CD1c-positive myeloid dendritic cell (primary cell): ENCODE data around the gene CCDC149.

Experiments used
- DNase-seq: peaks from one replicate; pipeline ENCODE4 v3.0.0-alpha.2; 2016; ENCODE audit errors: extremely low spot score

CCDC149 gene

DNA sequence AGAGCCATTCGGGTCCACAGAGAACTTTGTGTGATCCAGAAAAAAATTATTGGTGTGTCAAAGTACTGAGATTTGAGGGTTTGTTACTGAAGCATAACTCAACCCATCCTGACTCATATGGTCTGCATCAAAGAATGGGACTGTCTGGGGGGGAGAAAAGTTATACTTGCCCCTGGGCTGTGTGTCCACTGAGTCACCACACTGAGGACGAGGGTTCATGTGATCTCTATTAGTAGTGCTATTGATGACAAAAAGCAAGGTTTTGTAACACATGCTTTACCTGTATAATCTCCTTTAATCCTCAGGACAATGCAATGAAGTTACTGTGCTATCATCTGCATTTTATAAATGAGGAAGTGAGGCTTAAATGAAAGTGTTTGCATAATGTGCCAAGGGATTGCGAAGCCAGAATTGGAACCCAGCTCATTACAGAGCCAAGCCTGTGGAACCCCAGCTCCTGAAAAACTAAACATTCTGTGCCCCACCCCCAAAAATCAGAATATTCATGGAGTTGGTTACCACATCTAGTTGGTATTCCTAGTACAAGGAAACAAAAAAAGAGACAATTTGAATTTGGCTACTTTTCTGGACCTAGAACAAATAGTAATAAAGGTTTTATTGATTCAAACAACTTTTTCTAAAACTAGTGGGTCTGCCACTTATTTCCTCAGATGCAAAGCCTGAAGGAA, 31.2 kb downstream of the CCDC149 start:
- peak; percentile 28 for DNase-seq

DNA sequence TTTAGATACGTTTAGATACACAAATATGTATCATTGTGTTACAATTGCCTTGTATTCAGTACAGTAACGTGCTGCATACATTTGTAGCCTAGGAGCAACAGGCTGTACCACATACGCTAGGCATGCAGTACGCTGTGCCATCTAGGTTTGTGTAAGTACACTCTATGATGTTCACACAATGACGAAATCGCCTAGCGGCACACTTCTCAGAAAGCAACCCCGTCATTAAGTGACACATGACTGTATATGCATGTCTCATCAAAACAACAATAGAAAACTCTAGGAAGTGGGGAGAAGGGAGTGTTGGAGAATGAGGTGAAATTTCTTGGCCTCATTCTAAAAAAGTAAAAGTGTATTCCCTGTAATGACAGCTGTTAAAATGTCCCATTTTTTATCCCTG, 32.7 kb downstream of the CCDC149 start:
- no peak for DNase-seq

DNA sequence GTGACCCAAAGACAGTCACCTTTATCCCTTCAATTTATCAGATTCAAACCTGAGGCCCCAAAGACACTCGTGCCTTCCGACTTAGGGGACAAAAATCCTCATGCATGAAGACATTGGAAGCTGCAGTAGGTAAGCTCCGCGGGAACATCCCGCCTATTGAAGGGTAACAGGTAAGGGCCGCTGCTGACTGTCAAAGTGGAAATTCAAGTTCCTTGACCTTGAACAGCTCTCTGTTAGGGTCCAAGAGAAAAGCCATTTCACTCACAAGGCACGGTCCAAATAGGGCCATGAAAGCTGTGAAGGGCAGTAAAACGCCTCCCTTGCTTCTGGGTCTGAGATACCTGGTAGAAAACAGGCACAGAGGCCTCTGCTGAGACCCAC, 34.2 kb downstream of the CCDC149 start:
- DNase-seq: no peak

DNA sequence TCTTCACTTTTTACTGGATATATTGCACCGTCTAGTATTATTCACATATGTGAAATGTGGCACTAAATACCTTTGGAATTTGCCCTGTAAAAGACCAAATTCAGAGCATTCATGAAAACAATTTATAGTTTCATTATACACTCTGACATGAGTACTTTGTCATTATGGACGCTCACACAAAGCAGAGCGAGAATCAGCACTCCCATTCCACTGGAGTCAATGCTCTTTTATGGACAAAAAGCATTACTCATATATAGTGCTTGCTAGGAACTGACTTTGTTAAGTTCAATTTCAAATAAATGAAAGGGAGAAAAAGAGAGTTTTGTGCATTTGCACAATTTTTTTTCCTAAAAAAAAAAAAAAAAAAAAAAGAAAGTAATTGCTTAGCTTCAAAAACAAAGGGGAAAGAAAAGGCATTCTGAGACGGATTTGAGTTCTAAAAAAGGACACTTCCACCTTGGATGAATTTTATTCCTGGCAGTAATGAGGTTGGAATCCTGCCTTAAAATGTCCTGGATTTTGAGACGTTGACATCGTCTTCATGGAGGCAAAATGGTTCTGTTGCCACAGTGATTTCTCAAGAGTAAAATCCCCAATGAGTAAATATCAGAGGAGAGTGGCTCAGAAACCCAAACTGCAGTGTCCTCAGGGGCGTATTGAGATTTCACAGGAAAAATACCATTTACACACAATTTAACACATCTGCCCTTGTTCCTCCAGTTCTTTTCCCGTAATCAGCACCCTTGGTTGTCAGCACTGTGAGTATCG, 34.8 kb downstream of the CCDC149 start:
- DNase-seq: no peak

DNA sequence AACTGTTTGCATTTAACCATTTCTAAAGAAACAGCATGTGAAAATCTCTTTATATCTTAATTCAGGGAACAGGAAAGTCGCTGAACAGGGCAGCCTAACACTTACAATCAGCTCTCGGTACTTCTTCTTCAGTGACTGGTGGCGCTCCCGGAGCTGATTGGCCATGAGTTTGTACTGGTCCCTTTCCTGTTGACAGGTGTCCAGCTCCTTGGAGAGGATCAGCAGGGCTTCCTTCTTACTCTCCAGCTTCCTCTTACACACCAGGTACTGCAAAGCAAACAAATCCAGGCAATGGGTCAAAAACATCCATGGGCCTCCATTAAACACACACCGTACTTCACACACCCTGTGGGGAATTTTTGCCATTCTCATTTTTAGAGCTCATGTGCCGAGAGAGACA, 36.4 kb downstream of the CCDC149 start:
- no peak for DNase-seq

DNA sequence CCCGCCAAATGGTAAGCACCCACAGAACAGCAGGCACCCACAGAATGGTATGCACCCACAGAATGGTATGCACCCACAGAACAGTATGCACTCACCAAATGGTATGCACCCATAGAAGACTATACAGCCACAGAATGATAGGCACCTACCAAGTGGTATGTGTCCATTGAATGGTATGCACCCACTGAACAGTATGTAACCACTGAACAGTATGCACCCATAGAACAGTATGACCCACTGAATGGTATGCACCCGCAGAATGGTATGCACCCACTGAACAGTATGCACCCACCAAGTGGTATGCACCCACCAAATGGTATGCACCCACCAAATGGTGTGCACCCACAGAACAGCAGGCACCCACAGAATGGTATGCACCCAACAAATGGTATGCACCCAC, 40.1 kb downstream of the CCDC149 start:
- DNase-seq: no peak

DNA sequence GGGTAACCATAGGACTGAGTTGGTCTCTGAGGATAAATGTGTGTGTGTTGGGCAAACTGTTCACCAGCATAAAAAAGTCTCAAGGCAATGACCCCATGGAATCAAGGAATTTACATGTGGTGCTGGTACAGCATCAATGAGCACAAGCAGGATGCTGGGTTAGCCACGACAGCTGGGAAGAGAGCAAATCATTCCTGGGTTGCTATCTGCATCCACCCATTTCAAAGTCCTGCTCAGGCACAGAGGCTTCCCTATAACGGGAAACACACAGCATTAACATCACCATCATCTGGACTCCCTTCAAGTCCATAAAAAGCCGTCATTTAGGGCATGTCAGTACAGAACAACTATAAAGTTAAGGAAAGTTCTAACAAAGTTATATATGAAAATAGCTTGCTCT, 41.6 kb downstream of the CCDC149 start:
- no peak for DNase-seq

DNA sequence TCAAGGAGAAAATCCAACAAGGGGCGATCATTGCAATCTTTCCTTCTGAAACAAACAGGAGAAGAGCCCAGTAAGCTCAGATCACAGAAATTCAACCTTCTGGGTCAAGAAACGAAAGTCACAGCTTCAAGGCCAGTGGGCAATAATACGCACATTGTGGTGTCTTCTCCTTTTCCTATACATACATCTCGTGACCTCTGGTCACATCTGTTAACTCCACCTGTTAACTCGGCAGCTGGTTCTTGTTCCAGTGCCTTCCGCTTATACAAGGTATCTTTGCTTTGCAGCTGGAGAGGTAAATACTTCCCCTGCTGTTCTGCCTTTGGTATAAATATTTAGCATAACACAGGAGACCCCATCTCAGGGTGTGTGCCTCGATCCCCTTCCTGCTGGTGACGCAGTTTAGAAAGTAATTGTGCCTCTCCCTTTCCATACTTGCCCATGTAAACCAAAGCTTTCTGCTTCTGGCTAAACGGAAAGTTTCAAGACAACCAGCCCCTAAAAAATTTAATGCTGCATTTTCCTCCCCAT, 45.0 kb downstream of the CCDC149 start:
- no peak for DNase-seq

DNA sequence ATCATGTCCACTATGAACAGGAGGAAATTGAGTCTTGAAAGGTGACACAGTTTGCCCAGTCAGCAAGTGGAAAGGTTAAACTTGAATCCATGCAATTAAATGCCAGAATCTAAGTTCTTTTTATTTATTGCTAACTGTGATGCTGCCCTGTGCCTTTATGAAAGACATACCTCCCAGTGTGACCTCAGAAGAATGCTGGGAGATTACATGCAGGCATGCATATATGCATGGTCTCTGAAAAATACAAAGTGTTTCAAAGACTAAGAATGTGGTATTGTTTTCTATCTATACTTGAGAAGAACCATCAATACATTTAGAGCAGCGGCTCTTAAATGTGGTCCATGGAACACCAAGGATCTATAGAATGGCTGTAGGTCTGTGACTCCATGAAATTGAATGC, 45.6 kb downstream of the CCDC149 start:
- no peak for DNase-seq

DNA sequence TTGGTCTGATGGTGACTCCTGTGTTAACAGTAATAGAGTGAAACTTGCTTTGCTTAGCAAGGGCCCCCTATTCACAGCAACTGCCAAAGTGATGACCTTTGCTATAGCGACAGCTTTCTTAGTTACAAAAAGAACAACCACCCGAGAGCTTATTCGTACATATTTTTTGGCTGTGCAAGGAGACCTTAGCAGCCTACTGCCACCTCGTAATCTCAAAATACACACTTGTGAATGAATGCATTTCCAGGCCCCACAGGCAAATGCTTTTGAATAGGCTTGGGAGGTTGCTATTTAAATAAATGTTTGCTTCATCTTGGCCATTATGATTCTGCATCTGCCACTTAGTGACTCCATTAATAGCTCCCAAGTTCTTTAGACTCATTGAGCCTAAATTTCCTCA, 47.4 kb downstream of the CCDC149 start:
- DNase-seq: no peak

DNA sequence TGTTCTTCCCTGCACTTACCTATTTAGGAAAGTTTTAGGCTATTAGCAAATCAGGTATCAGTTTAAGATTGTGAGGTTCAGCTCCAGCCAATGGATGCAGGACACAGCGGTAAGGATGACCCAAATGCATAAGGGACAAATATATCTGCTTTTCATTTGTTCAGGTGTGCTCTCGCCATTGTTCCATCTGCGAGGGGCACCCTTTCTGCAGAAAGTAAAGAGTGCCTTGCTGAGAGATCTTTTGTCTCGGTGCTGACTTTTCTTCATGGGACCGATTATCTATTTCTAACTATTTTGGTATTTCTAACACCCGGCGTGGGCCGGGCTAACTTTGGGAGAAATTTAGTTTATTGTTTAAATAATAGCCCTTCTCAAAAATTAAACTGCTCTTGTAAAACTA, 49.0 kb downstream of the CCDC149 start:
- no peak for DNase-seq

DNA sequence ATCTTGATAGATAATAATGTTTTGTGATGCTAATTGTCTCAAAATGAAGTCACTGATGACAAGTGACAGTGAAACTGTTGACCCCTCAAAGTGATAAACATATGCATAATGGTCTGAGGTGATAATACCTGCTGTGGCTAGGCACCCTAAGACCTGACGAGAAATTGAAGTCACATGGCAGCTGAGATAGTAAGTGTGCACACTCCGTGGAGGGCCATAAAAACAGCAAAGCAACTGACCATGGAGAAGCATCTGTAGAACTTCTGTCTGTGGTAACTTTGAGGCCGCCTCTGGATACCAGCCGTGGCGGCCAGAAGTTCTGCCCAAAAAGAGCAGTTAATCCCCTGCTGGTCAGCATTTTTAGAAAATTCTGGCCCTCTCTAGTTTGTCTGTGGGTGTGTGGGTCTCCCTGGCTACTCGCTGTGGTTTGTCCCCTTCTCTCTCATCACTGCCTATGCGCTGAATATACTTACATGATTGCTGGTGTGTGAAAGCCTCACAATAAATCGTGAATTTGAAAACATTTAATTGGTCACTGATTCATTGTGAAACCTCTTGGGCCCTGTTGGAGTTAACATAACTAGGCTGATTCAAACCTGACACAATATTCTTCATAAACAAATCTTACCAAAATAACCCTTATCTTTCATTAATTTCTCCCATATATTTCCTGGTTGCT, 50.6 kb downstream of the CCDC149 start:
- DNase-seq: no peak

DNA sequence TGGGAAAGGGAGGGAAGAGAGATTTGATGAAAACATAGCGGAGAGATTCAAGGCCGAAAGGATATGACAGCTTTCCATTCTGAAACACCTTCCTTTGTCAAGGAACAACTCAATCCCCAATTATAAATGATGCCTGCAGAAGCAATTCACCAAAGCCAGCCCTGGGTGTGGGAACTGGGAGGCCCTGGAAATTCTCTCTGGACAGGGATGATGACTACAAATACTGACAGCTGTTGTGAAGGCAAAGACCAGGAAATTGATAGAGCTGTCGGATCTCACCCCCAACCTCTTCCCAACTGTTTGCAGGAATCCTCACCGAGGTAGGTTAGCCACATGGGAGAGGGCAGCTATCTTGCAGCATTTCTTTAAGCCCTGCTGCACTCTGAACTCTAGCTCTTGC, 54.3 kb downstream of the CCDC149 start:
- no peak for DNase-seq

DNA sequence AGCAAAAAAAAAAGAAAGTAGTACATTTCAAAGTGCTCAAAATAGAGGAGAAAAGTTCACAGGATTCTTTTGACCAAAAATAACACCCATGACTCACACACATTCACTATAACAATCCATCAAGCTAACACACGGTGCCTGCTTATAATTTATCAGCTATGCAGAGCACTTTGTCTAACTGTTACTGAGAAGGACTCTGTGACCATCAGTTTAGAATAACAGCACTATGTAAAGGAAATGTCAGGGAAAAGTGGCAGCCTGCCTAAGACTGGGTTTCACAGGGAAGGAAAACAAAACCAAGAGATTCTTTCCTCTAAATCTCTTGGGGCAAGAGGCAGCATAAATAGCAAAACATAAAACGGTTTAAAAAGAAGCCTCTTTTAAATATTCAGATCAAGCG, 54.8 kb downstream of the CCDC149 start:
- no peak for DNase-seq

DNA sequence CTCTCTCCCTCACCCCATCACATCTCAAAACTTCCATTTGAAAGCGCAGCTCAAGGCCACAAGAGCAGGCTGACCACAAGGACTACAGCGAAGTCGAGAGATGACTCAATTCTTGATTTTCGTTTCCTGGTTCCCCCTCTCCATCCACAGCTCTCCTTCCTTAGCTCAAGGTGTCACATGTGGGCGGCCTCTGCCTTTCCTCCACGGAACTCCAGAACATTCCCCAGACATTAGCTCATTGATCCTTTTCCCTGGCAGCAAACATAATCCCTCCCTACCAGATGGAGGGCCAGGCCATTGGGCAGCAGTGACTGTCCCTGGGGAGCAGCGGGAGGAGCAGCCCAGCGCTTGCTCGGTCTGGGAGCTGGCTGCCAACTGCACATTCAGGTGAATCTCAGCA, 56.3 kb downstream of the CCDC149 start:
- DNase-seq: no peak

DNA sequence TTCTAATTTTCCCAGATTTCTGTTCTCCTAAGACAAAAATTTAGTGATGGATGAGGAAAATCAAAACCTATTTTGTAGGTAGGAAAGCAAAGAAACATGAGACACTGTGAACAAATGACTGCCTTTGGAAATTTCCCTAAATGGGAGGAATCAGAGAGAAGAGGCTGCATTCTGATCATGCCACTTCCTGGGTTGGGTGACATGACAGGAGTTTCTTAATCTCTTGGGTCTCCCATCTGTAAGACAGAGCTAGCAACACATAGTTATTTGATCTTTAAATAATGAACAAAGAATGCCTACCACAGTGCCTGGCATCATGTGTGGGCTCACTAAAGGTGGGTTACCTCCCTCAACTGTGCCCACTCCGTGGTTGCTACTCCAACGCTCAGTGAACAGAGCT, 57.1 kb downstream of the CCDC149 start:
- no peak for DNase-seq

DNA sequence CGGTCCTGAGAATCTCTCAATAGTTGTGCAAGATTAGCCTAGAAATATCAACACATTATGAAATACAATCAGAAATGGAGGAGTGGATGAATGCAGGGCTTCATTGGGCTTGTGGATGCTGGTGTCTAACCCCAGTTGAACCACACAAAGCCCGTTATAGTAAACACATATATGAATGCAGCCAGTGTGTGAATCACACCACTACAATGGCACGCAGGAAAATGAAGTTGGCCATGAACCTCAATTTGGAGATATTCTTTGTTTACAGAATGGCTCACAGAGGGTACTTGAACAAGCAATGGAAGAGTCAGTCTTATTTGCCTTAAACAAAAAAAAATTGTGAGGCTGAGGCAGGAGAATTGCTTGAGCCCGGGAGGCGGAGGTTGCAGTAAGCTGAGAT, 59.7 kb downstream of the CCDC149 start:
- no peak for DNase-seq

DNA sequence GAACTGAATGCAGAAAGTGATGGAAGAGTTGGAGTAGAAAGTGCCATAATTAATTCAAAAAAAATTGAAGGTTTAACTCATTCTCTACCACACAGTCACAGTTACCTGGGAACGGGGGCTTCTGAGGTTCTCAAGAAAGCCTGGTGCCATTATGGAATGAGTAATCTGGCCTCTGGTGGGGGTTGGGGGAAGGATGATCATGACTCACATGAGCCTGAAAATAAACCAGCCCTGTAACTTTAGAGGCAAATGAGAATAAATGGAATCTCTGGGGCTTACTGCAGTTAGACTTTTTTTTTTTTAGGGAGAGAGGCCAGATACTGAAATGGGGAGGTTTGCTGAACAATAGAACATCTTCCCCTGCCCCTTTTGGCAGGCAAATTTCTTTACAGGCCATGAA, 62.2 kb downstream of the CCDC149 start:
- no peak for DNase-seq

DNA sequence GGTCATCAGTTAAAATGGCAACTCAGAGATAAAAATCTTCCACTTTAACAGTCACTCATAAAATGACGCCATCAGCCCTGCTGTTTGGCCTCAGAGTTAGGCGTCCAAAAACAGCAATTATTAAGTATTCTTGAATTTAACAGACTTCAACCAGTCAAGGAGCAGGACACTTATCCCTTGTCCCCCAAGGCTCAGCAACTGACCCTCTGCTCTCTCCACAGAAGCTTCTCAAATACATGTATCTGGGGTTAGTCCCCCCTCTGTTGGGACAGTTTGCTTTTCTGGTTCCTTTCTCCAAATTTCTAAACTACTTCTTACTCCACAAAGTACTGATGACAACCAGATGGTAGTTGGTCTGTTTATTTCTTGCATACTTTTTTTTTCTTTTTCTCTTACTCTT, 63.1 kb downstream of the CCDC149 start:
- no peak for DNase-seq

DNA sequence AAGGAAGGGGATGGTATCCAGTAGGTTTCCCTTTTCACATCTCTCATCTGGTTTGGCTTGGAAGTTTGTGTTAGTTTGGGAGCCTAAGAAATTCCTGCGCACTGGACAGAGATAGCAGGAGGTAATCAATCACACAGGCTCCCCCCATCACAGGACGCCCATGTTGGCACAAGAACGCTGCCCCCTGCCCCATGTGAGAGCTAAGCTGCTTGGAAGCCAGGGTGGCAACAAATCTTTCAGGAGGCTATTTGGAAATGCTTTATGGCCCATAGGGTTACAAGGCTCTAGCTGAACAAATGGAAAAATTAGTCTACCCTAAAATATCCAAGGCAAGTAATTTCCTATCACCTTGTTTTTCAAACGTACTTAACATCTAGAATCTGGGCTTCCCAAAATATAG, 63.5 kb downstream of the CCDC149 start:
- no peak for DNase-seq

DNA sequence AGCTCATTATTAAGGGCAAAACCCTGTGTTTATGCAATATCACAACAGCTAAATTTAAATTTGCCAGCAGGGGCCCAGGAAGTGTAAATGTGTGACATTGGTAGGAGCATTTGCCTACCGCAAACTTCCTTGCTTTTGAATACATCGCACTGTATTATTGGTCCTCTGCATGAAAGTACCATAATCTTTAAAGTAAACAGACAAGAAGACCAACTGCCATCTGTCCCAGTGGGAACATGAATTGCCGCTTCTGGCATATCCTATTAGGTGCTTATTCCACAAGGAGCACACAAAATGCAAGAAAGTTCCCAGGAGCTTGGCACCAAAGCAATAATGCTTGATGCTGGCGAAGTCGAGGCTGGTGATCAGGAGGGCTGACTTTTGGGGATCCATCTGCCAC, 66.1 kb downstream of the CCDC149 start:
- no peak for DNase-seq

DNA sequence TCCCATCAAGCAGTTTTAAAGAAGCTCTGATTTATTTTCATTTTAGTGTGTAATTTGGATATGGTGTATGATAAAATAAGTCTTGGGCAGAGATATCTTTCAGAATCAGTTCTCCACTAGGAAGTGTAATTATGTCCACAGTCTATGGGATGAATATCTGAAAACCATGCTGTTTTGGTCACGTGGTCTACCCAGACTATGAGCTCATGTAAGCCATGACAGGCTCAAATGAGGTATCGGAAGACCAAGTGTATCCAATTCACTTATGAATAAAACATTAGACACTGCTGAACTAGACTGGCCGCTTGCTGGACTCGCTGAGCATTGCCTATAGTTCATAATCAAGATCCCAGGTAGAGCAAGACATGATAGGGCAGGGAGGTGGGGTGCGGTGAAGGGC, 66.9 kb downstream of the CCDC149 start:
- DNase-seq: no peak

DNA sequence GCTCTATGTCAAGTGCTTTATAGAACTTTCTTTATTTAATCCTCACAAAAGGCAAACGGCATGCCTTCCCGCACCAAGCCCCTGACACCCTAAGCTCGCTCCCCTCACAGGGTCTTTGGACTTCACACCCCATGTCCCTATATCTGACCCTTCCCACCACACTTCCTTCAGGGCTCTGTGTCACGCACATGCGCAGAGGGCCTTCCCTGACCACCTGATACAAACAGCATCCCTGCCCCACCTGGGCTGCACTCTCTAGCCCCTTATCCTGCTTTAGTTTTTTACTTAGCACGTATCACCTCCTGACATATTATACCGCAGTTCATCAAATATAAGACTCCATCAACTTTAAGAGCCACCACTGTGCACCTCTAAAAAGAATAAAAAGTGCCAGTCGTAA, 67.7 kb downstream of the CCDC149 start:
- DNase-seq: no peak
